HG03097 (cell line): ENCODE results near the gene PLXNA4.
"Not testable (repeated sequence)": the region's sequence is repeated elsewhere in the genome, so short reads cannot be mapped to it uniquely, and the experiment has no call there.

ENCODE experiments used
- ATAC-seq: cut with Tn5 transposase; IDR thresholded peaks from one replicate; pipeline ENCODE4 v1.9.1; 2021; ENCODE audit not compliant: unreplicated experiment, low FRiP score

PLXNA4 gene

DNA sequence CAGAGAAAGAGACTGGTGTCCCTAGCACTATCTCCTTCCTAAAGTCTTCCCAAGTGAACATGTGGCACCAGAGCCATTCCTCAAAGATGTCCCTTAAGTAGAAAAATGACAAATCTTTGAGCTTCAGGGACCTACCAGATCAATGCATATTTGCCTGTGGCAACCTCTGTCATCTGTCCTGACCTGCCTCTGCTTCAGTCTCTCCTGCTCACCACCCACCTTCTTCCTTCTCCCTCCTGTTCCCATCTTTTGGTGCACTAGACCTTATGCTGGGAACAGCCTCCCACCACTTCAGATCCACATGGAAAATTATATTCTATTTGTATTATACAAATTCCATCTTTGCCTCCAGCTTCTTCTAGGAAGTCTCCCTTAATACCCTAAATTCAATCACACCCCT lies 386.4 kb downstream of the PLXNA4 start:
- no peak for ATAC-seq

DNA sequence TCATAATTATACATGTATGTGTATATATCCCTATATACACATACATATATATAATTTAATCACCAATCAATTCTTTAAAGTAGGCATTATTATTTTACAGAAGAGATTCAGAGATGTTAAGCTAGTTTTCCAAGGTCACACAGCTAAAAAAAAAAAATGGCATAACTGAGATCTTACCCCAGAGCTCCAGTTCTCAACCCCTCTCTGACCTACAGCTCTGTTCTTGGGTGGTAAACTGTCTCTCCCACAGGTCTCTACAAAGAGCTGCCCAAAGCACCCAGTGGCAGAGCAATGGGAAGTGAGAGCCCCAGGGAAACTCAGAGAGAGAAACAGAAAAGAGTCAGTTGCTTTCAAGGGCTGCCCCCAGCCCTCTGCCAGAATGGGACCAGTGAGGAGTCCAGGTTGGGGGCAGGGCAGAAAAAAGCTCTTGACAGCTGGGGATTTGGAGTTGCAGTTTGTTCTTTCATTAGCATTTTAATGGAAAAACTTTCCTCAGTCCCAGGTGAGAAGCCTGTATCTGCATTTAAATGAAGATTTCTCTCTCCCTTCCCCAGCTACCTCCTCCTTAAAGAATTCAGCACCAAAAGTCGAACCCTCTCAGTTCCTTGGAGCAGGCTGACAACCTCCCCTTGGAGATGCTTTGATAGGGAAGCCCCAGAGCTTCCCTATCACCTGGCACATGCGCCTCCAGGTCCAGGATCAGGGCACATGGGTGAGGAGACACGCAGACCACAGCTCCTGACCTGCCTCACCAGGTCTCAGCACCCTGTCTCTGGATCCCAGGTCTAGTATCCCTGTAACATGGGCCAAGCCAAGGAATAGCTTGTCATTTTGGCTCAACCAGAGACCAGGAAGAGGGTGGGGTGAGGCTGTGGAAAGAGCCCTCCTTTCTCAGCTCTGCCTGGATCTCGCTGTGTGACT lies 388.1 kb downstream of the PLXNA4 start:
- ATAC-seq = no peak

DNA sequence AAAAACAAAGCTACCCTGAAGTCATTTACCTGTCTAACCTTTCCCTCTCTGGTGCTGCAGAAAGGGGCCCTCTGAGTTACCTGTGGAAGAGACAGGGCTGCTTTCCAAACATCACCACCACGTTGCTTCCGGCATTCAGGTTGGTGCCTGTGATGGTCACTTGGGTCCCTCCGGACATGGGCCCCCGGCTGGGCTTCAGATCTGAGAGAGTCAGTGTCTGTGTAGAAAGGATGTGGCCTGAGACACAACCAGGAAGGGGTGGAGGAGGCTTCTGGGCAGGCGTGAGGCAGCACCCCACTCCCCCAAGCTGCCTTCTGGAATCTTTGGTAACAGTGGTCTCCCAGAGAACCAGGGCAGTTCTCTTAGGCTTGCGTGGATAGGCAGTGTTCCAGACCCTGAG lies 388.9 kb downstream of the PLXNA4 start:
- no peak for ATAC-seq

GRCh38 chr7:132185150-132185549 lies 391.1 kb downstream of the PLXNA4 start:
- ATAC-seq = no peak

DNA sequence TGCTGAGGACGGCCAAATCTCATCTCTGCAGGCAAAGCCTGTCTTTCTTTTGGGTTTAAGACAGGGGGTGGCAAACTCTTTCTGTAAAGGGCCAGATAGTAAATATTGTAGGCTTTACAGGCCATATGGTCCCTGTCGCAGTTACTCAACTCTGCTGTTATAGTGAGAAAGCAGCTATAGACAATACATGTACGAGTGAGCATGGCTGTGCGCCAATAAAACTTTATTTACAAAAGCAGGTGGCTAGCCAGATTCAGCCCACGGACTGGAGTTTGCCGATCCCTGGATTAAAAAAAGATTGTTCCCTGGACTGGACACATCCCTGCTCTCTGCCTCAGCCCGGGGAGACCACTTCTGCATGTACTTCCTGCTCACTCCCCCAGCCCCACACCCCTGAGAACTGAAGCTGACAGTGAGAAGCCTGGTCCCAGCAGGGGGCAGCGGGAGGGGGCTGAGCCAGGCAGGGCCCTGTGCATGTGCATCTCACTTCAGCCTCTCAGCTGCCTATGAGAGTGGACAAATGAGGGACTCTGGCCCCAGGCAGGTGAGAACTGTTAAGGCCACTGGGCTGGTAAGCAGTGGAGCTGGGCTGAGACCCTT lies 392.4 kb downstream of the PLXNA4 start:
- ATAC-seq = no peak

GRCh38 chr7:132182992-132183391 lies 393.3 kb downstream of the PLXNA4 start:
- ATAC-seq = no peak

DNA sequence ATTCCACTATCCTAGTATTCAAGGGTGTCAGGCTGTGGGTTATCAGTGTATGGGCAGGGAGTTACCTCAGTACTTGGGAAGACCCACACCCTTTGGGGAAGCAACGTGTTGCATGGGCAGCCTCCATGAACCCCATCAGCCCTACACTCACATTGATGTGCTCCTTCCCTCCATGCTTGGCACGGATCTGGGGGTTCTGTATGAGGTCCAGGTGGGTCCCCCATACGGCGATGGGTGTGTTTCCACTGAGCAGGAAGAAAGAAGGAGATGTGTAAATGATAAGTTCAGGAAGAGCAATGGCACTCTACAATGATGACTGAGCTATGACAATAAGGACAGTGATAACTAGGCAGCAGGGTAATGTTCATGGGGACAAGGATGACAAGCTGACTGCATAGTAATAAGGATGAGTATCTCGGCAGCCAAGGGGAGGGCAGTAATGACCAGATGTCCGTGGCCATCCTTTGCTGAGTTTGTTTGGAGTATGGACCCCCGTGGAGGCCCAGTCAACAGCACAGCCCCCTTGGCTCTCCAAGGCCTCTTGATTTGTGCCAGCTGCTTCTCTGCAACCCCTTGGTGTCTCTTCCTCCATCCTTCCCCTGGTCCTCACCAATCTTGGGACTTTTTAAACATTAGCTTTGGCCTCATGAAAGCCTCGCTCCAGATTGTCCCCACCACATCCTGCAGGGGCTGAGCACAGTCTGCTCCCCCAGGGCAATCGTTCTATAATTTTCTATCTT lies 394.2 kb downstream of the PLXNA4 start:
- ATAC-seq = no peak

DNA sequence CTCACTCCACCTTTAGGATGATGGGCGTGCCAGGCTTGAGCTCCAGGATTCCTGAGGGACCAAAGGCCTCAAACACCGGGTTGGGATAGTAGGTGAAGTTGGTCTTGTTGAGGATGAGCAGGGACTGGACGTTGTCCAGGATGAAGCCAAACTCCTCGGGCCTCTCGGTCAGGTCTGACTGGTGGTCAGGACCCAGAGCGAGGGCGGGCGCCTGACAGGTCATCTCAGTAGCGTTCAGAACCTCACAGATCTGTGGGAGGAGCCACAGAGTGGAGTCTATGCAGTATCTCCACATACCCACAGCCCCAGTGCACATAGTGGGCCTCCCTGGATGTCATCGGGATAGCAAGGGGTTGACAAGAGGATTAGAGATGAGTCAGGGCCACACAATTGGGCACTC lies 394.9 kb downstream of the PLXNA4 start:
- no peak for ATAC-seq

GRCh38 chr7:132180481-132180880 lies 395.8 kb downstream of the PLXNA4 start:
- no peak for ATAC-seq

GRCh38 chr7:132179681-132180080 lies 396.6 kb downstream of the PLXNA4 start:
- ATAC-seq = no peak

GRCh38 chr7:132179080-132179430 lies 397.2 kb downstream of the PLXNA4 start:
- no peak for ATAC-seq

DNA sequence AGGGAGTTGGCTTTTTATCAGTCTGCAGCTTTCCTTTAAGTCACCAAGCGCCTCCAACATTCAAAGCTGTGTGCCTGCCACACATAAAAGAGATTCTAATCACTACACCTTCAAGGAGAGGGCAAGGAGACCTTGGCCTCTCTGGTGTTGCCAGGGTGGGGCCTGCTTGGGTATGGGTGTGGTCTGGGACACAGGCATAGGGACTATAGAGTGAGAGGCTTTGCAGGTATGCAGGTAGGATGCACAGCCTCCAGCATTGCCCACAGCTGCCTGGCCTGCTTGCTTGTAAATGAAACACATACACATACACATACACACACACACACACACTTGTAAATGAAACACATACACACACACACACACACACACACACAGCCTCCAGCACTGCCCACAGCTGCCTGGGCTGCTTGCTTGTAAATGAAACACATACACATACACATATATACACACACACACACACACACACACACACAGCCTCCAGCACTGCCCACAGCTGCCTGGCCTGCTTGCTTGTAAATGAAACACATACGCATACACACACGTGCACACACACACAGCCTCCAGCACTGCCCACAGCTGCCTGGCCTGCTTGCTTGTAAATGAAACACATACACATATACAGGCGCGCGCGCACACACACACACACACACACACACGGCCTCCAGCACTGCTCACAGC lies 397.7 kb downstream of the PLXNA4 start:
- ATAC-seq = not testable (repeated sequence)

GRCh38 chr7:132177708-132178401 lies 398.4 kb downstream of the PLXNA4 start:
- ATAC-seq = no peak

DNA sequence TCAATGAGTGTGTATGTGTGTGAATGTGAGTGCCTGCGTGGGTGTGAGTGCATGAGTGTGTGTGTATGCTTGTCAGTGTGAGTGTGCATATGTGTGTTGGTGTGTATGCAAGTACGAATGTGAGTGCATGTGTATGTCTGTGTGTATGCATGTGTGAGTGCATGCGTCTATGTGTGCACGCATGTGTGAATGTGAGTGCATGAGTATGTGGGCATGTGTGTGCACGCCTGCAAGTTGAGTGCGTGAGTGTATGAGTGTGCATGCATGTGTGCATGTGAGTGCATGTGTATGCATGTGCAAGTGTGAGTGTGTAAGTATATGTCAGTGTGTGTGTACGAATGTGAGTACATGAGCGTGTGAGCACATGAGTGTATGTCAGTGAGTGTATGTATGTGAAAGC lies 399.6 kb downstream of the PLXNA4 start:
- no peak for ATAC-seq

DNA sequence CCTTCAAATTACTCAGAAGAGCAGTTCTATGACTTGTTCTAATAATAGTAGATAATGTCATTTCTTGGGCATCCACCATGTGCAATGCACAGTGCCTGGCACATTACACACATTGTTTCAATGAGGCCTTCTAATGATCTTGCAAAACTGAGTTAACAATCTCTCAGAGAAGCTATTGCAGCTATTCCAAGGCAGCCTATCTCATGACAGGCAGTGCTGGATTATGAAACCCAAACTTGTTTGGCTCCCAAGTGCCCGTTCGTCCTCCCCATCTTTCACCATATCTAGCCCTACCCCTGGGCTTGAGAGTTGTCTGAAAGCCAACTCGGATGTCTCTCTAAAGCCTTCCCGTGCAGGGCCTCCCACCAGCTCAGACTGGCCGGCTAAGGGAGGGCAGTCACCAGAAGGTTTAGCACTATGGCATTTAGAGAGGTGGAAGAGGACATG lies 405.1 kb downstream of the PLXNA4 start:
- no peak for ATAC-seq

DNA sequence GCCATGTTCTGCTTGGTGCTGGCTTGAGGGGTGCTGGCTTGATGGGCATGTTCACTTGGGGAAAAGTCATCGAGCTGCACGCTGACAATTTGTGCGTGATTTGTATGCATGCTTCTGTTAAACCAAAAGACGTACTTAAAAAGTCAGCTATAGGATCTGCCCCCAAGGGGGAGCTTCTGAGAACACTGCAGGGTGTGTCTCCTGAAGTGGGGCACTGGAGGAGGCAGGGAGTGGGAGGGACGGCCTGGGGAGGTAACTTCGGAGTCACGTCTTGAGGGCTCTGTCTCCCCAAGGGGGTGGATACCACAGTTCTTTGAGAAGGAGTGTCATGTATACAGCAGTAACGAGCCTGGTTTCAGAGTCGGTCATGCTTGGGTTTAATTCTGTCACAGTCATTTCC lies 406.5 kb downstream of the PLXNA4 start:
- ATAC-seq = no peak

DNA sequence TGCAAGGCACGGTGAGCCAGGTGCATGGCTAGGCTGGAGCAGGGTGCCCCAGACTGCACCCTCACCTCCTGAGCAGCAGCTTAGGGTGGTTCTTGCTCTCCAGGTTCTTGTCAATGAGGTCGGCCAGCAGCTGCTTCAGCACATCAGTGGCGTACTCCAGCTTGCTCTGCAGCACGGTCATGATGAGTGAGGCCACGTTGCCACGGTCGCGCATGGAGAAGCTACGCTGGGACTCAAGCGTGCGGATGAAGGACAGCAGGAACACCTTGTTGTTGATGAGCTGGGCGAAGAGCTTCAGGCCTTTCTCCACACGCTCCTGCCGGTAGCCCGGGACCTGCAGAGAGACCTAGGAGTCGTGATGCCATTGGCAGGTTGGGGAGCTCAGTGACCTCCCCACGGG lies 408.0 kb downstream of the PLXNA4 start:
- ATAC-seq = no peak

GRCh38 chr7:132165695-132166094 lies 410.6 kb downstream of the PLXNA4 start:
- ATAC-seq = not testable (repeated sequence)

DNA sequence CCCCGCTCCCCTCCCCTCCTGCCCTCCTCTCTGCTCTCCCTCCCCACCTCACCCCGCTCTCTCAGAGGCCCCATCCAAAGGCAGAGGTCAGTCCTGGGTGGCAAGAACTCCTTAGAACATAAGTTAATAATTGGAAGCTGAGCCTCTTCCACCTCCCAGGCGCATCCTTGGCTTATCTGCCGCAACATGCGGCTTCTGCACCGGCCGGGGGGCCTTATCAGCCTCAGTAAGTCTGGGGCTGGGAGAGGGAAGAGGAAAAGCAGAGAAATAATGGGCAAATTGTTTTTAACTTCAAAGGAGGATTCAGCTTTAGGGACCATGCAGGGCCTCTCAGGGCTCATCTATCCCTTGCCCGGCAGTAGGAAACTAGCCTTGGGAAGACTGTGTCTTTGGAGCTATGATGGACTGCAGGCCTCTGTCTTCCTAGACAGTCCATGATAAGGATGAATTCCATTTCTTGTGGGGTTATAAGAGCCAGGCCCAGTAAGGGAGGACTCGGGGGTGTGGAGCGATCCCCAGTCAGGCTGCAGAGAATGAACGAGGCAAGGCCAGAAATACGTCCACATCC lies 411.6 kb downstream of the PLXNA4 start:
- ATAC-seq = no peak

DNA sequence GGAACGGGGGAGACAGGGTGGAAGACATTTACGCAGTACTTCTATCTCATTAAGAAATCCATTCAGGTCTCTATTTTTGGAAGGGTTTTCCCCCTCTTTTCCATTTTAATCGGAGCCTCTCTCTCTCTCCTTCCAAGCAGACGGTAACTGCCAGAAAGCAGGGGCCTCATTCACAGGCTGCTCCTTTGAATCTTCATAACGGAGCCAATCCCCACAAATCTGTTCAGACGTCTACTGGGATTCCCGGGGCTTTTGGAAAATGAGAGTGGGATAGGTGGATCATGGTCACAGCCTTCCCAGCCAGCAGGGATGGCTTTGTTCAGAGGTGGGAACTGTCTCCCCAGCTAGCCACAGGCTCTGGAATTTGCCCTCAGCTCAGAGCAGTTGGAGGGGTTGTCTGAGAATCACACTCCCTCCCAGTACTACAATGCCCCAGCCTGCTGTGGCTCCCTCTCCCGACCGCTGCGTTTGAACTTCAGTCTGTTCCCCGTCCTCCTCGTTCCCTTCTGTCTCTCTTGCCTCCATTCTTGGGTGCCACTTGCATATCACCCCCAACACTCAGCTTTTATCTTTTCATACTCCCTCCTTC lies 413.6 kb downstream of the PLXNA4 start:
- no peak for ATAC-seq
